C4-2B (cell line): Measurements from ENCODE around the gene CCS.

ENCODE experiments used
- ZFX ChIP-seq: fragments of 450-650 bp; IDR thresholded peaks from 2 replicates; pipeline ENCODE4 v1.6.1; 2017
- TF ChIP-seq, protein P1 (sequence below): fragments of 450-650 bp; conservative IDR thresholded peaks from 2 replicates; pipeline ENCODE4 v1.5.1; 2017; ENCODE audit warnings: mild to moderate bottlenecking

DNA sequence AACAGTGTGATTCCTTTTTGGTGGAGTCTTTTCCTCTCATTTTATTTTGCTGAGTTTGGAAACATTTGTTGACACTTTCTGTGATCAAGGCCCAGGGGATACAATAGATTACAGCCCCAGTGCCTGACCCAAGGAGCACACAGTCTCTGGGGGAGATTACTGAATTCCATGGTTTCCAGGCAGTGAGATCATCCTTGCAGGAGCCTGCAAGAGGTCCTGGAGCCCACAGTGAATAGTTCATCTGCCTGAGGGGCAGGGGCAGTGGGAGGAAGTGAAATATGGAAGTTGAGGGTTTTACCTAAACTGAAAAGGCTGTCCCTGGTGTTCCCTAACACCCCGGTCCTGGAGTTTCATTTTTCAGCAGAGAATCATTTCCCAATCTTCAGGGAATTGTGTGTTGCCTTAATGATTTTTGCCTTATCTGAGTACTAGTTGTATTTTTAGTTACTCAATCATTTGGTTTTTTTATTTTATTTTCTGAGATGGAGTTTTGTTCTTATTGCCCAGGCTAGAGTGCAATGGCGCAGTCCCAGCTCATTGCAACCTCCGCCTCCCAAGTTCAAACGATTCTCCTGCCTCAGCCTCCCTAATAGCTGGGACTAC, 7.7 kb downstream of the CCS start:
- TF ChIP-seq, protein P1, sequence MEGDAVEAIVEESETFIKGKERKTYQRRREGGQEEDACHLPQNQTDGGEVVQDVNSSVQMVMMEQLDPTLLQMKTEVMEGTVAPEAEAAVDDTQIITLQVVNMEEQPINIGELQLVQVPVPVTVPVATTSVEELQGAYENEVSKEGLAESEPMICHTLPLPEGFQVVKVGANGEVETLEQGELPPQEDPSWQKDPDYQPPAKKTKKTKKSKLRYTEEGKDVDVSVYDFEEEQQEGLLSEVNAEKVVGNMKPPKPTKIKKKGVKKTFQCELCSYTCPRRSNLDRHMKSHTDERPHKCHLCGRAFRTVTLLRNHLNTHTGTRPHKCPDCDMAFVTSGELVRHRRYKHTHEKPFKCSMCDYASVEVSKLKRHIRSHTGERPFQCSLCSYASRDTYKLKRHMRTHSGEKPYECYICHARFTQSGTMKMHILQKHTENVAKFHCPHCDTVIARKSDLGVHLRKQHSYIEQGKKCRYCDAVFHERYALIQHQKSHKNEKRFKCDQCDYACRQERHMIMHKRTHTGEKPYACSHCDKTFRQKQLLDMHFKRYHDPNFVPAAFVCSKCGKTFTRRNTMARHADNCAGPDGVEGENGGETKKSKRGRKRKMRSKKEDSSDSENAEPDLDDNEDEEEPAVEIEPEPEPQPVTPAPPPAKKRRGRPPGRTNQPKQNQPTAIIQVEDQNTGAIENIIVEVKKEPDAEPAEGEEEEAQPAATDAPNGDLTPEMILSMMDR: no peak
- TF ChIP-seq ZFX: no peak
